ENCODE measurements around the gene CD96.

Gene CD96

DNA sequence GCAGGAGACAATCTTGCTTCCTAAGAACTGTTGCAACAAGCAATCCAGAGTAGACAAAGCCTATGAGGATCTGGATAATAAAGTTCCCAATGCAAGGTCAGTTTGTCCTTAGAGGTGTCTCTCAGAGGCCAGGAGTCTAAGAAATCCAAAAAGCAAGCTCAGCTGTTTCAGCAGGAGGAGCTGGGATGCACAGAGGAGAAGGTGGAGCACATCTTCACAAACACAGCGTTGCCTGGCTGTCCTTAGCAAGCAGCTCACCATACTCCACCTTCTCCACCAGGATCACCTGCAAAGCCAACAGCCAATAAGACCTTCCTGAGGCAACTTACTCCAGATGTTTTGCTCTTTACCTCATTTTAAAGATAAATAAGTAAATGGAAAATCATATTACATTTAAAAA is 52.8 kb downstream of the CD96 start:
- ATAC-seq = no peak

DNA sequence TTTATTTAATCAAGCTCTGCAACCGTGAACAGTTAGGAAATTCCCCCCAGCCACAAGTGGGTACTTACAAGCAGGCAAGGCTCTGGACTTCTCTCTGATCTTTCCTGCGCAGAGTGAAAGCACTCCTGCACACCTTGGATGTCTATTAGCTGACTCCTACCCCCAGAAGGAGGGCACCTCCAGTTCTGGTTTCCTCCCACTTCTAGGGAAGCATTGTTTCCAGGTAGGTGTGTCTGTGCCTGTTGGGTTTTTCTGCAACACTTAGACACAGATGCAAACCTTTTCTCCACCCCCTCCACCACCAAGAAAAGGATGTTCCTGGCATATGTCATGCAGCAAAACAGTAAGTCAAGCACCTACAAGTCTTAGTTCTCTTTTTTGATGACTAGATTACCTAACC is 53.2 kb downstream of the CD96 start, which contains the start of gene ZBED2:
ZBED2 (minus strand) TSS at position 115 of the 400 bp plus-strand sequence. CDS start 1,145 bp downstream, outside the sequence.
- peak; percentile 26 to 30 for ATAC-seq

DNA sequence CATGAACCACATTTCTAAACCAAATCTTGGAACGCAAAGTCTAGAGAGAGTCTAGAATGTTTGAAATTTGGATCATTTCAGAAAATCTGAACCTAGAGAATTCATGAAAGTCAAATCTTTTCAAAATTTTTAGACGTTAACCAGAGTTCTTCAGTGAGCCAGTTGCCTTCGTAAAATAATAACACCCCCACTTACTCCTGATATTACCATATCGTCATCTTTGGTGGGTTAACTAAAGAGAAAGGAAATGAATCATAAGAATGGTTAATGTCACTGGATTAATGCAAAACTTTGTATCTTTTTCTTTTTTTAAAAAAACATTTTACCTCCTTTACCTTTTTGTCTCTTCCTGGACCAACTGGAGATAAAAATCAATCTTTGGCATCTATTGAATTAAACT is 54.3 kb downstream of the CD96 start:
- ATAC-seq = peak; percentile 82 to 89

DNA sequence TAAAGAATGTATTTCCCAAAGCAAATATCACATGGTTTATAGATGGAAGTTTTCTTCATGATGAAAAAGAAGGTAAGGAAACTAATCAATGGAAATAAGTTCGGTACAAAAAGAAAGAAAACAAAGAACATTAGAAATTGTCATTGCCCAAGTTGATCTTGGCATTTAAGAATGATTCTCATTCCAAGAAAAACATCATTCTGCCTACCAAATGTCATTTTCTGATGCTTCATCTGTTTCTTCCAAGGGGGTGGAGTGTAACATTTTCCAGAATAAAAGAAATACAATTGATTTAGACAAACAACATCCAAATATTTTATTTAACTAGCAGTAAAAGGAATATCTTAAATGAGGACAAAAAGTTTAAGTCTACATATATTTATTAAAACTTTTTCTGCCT is 56.1 kb downstream of the CD96 start:
- ATAC-seq = no peak

DNA sequence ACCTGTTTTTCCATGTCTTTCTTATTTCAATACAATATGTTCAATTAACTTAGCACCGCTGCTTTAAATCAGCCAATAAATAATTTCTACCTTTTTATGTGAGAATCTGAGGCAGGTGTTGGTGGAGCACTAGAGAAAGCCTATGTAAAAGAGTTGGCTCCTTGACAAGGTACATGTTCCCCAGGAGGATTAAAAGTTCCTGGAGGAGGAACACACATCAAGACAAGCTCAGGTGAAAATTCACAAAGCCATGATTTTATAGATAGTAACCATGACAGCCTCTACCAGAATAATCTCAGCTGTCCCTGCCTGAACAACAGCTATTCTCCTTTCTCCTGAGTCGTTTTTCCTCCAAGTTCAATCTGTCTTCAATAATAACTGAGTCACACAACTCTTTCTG is 56.6 kb downstream of the CD96 start:
- no peak for ATAC-seq

DNA sequence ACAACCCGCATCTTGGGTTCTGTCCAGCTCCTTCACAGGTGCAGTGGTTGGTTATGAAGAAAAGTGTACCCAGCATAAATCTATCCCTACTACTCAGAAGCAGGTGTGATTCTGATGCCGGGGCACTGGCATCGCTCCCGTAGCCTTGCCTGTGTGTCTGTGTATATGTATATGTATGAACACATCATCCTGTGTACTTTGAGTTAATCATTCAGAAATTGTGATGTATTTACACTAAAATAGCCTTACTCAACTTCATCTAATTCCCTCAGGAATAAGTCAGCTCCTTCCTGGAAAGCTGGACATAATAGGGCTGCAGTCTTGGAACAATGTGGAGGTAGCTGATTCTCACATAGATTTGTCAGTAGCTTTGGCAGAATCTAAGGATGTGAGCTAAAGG is 59.8 kb downstream of the CD96 start:
- ATAC-seq = no peak

DNA sequence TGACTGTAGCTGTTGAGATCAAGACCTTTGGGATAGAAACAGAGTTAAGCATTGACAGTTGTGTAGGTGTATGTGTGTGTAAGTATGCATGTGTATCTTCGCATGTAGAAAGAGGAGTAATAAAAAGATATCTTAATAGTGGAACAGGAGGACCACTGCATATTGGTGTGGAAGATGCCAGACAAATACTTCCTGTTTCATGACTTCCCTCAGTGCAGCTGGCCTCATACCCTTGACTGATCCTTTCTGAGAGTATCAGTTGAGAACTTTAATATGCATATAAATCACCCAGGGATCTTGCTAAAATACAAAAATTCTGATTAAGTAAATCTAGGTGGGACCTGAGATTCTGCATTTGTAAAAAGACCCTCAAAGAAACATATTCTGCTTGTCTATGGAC is 61.7 kb downstream of the CD96 start:
- no peak for ATAC-seq

DNA sequence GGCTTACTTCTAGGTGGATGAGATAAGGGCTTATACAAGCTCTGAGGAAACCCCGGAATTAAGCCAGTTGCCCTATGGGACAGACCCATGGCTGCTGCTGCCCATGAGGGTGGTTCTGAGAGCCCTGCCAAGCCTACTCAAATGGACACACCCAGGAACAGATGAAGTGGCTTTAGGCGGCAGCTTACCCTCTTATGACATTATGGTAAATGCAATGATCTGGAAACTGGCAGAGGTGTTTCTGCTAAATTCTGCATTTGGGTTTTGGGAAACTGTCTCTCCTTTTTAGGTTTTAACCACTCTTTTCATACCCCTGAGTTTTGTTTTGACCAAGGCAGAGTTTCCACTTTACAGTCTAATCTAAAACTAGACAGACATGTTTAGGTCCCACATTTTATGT is 62.1 kb downstream of the CD96 start:
- ATAC-seq = peak; percentile 12 to 31

DNA sequence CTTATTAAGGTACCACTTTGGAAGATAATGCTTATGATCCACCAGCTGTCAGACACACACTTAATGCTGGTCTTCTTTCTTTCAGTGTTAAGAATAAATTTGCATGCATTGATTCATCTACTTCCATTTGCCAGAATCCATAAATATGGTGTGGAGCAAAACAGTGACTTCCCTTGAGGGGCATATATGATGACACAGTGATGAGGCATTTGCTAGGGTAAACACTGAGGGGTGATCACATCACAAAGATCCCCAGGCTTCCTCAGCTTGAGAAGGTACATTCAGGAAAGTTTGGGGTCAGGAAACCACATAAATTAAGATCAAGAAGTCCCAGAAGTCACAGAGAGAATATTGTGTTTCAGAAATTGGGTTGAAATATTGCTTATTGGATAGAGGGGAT is 63.0 kb downstream of the CD96 start:
- ATAC-seq = peak; percentile 36 to 38

DNA sequence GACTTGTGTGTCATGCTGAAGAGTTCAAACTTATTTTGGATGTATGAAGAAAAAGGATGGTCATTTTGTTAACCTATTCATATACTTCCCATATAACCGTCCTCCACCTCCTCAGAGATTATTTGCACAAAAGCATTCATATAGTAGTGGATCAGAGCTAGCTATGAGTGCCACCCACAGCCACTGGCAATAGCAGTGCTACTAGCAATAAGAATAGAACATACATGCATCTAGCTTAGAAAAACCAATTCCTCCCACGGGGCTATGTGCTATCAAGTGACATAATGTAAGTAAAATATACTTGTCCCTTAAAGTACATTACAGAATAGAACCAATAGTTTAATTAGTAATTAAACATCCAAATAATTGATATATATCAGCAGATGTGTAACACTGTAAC is 63.5 kb downstream of the CD96 start:
- ATAC-seq = no peak

DNA sequence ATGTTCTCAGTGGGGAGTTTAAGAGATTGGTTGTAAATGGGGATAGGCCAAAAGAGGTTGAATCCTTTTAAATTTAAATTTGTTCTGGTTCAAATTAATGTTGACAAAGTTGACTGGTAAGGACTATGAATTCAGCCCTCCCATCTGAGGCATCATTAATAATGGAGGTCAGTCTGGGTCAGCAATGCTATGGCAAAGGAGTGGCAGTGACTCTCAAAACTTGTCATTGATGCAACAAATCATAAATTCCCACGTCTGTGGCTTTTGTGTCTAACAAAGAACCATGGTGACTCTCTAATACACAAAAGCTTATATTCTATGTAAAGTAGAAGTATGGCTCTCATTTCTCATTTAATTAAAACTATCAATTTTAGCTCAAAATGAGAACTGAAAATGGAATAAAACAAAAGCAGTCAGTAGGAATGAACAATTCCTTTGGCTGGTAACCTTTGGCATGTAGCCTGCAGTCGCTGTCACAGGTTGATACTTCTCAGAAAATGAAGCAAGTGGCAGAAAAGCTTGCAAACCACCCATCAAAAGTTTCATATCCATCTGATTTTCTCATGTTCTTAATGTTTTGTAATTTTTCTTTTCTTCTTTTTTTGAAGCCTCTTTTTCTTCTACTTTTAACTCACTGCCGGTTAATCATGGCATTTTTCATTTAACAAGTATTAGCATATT is 65.4 kb downstream of the CD96 start:
- no peak for ATAC-seq

DNA sequence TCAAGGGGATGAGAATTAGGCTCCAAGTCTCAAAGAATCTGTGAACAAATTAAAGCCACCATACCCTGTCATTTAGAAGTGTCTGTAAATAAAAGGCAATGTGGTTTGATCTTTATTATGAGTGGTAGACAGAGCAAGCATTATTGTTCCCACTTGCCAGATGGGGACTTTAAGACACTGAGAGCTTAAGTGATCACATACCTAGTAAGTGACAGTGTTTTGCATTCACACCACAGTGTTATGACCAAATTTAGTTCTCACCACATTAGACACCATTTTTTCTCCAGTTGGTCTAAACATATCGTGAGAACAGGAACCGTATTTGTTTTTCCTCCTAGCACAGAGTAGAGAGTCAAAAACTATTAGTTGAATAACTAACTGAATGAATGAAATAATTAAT is 66.4 kb downstream of the CD96 start:
- ATAC-seq = peak; percentile 46 to 54

DNA sequence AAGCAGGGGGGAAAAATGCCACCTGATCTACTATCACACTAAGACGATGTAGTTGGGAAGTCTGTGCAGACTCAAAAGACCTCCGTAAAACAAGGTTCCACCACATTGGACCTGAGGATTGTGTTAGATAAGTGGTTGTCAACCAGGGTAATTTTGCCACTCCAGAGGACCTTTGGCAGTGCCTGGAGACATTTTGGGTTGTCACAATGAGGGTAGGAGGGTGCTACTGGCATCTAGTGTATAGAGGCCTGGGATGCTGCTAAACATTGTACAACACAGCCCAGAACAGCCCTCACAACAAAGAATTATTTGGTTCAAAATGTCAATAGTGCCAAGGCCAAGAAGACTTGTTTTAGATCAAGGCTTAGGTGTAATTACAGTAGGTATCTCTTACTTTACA is 67.7 kb downstream of the CD96 start:
- no peak for ATAC-seq

DNA sequence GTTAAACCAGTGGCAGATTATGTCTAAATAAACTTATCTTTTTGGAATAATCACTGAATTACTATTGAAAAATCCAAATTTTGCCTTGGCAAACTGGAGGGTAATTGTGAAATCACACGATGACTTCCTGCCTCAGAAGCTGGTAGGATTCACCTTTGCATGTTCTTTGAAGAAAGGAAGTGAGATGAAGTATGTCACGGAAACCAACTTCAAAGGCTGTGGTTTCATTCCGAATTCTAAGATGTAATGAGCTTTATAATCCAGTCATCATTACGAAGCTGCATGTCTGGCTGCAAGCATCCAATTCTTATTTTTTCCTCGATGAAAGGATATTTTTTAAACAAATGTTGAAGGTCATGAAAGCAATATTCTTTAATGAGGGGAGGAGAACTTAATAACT is 68.2 kb downstream of the CD96 start:
- peak; percentile 76 to 78 for ATAC-seq

DNA sequence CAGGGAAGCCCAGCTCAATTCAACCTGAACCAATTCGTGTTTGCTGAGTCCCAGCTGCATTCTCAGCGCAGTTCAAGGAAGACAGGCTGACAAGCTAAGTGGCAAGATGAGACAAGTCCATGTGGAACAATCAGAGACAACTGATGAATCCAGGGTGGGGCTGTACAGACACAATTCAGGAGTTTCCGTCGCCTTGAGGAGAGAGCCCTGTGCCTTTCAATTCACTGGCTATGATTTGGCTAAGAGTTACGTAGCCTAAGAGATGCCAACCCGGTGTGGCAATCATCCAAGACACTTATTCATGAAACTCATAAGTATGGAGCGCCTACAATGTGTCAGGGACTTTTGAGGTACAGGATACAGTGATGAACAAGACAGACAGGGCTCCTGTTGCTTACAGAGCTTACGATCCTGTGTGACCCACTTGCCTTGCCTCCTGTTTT is 68.6 kb downstream of the CD96 start:
- ATAC-seq = peak; percentile 15 to 29

DNA sequence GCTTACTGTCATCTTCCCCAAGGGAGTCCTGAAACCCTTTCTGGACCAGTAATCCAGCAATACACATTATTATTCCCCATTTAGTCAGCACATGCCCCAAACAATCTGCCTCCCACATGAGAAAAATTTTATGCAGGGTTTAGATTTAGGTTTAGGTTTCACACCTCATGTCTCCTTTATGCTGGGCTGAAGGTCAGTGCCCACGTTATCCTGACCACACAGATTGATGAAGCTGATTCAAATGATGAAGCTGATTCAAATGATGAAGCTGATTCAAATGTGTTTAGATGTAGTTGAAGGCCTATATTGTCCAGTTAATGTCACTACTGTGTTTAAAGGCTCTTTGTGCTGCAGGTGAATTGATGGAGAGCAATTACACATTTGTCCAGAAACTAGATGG is 71.3 kb downstream of the CD96 start:
- ATAC-seq = no peak

DNA sequence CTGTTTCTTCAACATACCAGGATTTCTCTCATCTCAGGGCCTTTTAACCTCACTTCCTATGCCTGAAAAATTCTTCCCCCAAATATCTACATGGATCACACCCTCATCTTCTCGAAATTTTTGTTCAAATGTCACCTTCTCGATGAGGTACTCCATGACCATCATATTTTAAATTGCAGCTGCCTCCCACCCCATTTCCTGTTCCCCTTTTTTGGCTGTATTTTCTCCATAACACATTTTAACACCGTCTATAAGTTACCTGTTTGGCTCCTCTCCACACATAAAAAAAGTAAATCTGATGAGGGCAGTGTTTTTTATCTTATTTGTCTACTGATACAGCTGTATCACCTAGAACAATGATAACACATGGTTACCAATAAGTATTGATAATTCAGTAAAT is 73.9 kb downstream of the CD96 start:
- no peak for ATAC-seq

DNA sequence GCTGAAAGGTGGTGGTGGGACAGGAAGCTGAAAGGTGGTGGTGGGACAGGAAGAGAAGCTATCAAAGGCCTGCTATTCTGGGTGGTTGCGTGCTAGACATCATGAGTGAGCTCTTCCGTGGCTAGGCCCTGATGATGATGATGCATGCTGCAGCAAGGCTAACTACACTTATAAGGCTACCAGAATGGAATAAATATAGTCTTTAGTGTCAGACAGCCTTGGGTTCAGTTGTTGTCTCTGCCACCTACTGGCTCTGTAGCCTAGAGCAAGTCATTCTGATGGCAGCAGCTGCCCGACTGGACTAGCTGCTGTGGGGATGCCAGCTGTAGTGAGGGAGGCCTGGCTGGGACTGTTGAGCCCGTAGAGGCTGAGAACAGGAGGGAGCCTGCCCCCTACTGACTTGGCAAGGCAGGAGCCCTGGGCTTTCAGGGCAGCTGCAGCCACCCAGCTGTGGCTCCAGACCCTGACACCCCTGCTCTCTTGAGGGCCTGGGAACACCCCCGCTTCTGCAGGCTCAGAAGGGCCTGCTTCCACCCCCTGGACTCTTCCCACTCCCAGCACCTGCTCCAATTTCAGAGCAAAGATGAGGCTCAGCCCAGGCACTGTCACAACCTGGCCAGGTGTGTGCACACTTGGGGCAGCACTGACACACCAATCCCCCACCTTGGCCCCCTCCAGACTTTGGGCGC is 74.6 kb downstream of the CD96 start:
- peak; percentile 93 for ATAC-seq

DNA sequence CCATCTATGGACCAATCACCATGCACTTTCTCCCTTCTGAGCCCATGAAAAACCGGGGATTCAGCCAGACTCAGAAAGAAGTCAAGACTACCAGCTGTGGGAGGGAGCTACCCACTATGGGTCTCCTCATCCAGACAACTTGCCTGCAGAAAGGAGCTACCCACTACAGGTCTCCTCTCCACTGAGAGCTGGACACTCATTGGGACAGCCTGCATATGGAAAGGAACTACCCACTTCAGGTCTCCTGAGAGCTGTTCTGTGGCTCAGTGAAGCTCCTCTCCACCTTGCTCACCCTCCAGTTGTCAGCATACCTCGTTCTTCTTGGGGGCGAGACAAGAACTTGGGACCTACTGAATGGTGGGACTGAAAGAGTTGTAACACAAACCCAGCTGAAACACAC is 75.4 kb downstream of the CD96 start:
- ATAC-seq = no peak

DNA sequence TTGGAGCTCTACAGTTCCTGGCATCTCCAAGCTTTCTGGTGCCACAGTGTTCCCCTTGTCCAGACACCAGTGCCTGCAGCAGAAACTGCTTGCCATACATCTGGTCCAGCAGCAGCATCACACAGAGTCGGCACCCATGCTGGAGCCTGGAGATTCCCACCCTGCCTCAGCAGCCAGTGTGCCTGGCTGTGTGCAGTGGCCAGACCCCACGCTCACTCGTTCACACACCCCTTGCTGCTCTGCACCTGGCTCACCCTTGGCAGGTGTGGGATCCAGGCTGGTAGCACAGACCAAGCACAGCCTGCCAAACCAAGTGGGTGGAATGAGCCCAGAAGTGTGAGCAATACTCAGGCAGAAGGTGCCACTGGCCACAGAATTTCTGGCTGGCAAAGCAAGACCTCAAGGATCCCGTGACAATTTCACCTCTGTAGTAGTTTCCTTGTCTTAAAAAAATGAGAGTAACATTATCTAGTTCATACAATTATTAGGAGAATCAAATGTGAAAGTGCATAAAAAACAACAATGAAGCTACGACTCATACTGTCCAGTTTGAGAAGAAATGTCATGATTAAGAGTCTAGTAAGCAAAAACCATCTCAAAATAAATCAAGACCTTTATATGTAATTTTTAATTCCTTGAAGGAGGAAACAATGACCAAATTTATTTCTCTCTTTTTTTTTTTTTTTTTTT is 76.1 kb downstream of the CD96 start:
- no peak for ATAC-seq

DNA sequence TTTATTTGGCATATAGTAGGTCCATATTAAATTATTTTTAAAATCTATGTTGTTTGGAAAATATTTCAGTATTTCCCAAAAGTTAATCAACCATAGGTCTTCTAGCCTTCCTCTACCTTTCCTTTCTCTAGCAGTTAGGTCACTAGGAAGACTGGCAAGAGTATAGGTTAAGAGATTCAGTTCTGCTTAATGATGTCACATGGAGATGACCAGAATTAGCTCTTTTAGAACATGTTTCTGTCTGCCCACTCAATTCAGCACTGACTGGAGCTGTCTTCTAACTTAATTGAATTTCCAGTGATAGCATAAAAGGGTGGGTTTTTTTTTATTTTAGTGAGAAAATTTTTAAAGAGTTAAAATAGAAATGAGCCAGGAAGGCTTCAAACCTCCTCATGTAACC is 76.9 kb downstream of the CD96 start:
- ATAC-seq = no peak

DNA sequence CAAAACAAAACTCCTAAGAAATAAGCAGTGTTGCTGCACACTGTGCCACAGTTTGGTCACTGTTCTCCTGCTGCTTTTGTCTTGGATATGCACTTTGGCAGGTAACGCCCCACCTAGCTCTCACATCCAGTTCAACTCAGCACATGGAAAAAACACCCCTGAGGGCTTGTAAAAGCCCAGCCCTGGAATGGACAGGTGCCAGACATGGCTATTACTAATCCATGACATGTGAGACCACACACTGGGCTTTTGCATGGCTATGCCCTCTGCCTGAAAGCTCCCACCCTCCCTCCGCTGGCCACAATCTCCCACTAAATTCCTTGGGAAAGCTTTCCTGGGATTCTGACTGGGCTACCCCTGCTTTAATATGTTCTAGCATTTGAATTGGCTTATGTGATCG is 77.8 kb downstream of the CD96 start:
- no peak for ATAC-seq

DNA sequence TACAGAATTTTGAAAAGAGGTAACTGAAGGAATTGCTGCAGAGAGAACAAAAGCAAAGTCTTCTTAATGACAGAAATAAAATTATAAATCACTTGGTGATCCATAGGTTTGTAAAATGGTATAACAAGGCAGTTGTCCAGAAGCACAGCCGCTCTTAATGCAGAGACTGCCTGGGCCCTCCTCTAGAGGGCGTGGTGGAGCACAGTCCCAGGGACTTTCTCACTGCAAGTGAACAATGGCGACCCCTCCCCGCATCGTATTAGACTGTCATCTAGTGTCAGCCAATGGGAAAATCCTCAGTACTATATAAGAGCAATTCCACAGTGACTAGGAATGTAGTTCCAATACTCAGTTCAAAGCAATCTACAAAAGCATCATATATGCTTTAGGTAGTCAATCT is 79.5 kb downstream of the CD96 start:
- ATAC-seq = no peak

DNA sequence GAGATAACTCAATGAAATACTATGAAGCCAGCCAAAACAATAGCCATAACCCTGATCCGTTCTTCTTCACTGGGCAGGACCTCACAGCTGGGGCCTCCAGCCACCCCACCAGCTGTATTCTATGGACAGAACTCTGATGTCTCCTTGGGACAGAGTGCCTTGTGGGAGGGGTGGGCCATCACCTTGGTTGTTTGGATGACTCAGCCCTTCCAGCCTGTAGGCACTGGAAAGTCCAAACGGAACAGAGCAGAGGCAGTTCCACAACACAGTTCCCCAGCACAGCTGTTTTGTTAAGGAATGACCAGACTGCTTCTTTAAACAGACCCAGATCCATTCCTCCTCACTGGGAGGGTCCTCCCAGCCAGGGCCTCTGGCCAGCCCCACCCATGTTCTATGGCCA is 85.1 kb downstream of the CD96 start:
- no peak for ATAC-seq
